HG03196 (cell line): ENCODE measurements around the gene OCA2.

Experiments used
- ATAC-seq: cut with Tn5 transposase; IDR thresholded peaks from one replicate; pipeline ENCODE4 v1.9.1; 2021; ENCODE audit not compliant: unreplicated experiment

Gene OCA2

DNA sequence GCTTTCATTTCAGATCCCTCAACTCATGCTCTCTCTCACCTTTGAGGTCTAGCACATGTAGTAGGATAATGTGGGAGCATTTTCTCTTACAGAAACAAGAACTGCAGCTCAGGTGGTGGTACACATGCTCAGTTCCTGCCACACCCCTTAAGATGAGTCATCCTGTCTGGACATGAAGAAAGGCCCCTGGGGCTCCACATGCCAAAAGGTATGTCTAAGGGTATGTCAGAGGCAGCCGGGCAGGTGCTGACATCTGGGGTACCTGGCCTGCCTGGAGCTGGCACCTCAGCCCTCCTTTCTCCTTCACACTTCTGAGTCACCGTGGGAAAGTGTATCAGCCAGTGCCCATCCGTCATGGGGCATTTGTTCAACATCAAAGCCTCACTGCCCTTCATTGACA is 209.9 kb downstream of the OCA2 start:
- no peak for ATAC-seq

DNA sequence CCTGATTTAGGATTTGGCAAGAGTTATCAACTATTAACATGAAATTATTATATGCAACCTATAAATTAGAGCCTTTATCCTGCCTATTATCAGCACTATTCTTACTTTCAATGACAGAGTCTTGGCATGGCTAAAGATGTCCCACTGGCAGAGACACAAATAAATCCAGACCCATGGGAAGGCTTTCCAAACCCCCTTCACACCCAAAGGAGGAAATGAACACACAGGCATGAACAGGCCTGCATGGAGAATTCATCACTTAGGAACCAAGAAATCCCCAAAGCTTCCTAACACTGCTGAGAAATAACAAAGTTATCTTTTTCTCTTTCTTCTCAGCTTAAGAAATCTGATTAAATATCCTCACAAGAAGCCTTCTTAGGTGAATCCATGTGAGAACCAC is 213.9 kb downstream of the OCA2 start:
- no peak for ATAC-seq

DNA sequence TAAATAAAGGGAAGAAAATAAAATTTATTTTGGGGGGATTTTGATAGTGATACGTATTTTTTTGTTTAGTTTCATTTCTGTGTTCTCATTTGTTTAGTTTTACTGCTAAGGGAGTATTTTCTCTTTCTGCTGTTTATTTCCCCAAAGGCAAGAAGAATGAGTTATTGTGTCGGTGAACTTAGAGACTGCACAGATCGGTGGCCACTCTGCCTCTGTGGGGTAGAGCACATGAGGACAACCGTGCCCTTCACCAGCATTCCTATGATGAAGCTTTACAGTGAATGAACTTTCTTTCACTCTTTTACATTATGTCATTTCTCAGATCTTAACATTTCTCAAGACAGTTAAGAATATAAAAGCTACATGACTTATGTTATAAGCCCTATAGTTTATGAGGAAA is 214.4 kb downstream of the OCA2 start:
- no peak for ATAC-seq

DNA sequence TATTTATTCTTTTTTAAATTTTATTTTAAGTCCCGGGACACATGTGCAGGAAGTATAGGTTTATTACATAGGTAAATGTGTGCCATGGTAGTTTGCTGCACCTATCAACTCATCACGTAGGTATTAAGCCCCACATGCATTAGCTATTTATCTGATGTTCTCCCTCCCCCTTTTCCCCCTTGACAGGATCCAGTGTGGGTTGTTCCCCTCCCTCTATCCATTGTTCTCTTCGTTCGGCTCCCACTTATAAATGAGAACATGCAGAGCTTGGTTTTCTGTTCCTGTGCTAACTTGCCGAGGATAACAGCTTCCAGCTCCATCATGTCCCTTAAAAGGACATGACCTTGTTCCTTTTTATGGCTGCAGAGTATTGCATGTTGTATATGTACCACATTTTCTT is 220.3 kb downstream of the OCA2 start:
- ATAC-seq, result no peak

DNA sequence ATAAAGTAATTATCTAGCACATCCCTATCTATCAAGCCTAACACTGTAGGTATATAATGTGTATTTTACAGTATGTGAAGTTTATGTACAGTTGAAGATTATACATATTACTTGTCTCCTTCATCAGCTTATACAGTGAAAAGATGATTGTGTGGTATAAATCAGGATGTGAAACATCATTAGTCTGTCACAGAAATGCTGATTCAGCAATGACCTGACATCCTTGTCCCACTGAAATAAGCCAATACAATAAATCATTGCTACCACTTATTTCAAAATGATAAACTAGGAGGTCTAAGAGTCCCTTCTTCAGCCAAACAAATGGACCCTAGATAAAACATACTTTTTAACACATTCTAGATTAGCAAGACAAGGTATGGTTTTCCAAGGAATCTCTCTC is 225.3 kb downstream of the OCA2 start:
- no peak for ATAC-seq

DNA sequence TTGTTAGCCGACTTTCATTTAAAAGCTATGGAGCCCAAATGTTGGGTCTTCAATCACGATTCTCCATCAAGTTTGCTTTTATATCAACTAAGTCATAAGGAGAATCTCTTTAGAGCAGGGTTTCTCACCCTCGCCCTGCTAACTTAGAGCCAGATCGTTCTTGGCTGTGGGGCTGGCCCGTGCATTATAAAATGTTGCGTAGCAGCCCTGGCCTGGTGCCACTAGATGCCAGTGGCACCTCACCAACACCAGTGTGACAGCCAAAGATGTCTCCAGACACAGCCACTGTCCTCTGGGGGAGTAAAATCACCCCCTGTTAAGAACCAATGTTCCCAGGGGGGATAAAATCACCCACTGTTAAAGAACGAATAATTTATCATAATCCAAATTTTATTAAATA is 226.1 kb downstream of the OCA2 start:
- no peak for ATAC-seq

DNA sequence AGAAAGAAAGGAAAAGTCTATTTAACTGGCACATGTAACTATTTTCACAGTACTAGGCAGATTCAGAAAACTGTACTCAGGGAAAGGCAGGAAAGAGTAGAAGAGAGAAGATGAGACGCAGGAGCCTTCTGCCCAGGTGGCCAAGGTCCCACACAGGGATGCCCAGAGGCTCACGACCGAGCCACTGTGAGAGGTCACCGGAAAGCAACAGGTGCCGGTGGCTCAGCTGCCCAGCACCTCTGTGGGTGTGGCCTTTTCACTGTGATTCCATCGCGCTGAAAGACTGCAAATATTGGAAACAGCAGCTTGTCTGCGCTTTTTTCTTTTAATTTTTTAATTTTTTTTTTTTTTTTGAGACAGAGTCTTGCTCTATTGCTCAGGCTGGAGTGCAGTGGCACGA is 226.8 kb downstream of the OCA2 start:
- no peak for ATAC-seq

DNA sequence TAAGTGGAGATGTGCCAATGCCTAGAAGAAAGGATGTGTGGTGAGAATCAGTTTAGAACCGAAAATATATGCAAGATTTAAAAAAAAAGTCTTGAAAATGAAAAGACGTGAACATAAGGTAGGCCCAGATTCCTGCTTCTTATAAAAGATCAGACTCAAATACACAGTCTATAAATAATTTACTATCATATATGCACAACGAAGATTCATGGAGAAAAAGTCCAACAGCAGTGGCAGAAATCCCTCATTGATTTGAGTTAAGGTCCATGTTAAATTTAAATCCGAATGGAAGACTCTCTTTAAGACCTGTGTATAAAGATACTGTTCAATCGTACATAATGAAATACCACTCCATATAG is 227.2 kb downstream of the OCA2 start:
- ATAC-seq, result no peak

DNA sequence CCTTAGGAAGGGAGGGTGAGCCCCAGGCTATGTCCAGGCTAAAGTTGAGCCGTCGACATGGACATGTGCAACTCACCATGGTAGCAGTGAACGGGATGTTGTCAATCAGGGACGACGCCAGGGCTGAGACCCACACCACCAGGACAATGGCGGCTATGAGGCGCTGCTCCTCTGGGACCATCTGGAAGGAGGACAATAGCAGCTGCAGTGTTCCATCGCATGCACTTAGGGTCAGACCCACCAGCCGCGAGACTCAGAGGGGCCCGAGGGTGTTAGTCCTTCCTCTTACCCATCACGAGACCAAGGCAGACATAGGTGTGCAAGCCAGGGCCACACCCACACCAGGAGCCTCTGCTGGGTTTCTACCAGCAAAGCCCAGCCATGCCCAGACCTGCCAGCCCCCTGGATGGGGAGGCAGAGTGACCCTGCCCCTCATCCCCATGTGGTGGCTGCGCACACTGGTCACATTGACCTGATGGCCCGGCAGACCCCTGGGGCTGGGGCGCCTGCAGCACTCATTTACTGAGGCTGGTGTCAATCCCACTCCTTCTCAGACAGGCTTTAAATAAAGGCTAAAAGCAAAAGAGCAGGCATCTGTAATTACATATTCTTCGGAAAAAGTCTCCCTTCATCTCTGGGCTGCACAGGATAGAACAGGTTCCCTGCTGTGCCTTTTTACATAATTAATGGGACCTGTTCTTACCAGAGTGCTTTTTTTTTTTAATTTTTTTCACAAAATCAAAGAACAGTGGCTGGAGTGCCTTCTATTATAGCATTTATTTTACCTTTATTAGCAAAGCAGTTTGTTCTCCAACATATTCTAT is 227.8 kb downstream of the OCA2 start:
- no peak for ATAC-seq

DNA sequence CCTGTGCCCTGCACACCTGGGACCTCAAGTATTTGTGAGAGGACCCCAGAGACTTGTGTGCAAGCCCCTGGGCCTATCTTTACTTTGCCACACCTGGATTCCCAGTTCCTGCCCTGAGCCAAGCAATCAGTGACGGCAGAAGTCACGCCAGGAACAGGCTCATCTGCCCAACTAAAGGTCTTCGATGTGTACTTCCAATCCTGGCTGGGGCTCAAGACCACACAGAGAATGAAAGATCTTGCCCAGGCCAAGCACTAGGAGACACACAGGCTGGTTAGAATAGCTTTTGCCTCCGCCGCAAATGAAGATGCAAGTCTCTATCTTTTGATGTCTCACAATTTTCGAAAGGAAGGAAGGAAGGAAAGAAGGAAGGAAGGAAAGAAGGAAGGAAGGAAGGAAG is 228.8 kb downstream of the OCA2 start:
- no peak for ATAC-seq

DNA sequence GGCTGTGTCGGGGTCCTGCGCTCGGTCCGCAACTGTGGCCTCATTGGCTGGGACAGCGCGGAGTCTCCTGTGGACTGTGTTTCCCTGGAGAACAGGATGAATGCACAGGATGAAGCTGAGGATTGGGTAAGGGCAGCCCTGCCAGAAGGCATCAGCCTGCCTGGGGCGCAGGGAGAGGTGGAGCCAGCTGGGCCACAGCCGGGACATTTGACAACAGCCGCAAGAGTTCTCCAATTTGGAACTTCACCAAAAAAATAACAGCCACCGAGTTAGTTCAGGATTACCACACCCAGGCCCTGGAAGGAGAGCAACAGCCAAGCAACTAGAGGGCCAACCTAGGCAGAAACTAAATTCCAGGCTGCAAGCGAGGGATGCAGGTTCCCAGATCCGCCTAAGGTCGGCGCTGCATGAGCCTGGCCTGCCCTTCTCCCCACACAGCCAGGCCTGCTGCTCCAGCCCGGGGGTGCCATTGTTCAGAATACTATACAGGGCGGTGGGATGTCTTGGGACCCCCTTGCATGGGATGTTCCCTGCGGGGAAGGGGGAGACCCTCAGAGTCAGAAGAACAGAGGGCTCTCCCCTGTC is 229.3 kb downstream of the OCA2 start:
- ATAC-seq, result no peak

DNA sequence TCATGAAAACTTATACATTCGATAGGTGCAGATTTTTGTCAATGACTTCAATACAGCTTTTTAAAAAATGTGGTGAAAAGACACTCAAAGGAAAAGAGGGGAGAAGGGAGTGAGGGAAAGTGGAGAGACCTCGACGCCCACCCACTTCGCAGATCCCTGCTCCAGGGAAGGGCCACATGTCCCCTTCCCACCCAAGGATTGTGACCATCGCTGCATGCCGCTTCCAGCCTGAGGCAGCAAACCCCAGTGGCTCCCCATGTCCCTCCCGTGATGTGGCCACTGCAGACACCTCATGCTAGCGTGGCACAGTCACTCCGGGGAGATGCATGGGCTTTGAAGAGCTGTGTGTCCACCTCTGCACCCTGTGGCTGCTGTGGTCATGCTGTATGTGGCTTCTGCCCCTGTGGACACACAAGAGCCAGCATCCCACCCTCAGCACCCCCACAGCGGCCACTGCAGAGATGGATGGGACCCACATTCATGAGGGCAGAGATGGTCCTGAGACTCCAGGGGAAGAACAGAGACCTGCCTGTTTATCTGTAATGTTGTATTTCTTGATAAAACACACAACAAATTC is 230.2 kb downstream of the OCA2 start:
- ATAC-seq, result no peak

DNA sequence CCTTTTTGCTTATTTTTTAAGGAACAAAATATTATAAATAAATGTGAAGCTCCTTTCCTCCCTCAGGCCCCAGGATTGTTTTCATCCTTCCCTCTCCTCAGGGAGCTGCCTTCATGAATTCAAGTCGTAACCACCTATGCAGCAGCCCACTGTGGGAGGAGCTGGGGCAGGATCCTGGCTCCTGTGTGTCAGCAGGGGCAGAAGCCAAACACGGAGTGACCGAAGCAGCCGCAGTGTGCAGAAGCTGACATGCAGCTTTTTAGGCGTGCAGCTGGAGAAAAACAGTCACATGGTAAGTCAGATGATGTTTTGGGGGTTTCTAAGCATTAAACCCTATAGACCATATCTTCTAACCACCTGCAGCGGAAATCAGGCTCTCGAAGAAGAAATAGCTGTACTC is 231.3 kb downstream of the OCA2 start:
- no peak for ATAC-seq

DNA sequence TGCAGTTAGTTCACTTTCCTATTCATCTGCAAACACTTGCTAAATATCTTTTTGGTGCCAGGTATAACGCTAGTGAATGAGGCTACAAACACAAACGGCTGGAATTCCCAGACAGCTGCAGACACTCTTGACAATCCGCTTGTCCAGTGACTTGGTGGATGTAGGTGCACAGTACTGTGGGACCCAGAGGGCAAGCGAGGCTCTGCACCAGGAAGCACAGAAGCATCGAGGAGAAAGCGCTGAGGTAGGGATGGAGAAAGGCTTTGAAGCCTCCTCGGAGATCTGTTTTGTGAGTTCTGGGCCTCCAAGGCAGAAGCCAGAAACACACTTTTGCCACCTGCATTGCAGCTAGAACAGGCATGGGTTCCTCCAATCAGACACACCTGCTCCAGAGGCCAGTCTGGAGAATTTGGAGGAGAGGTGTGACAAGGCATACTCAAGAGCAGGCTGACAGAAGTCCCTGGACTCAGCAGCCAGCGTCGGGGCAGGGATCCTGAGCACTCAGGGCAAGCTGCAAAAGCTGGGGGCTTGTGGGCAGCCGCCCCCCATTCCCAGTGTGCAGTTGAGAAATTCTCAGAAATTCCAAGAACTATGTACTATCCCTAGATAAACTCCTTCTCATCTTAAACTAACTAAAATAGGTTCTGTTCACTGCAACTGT is 232.5 kb downstream of the OCA2 start:
- ATAC-seq, result no peak

DNA sequence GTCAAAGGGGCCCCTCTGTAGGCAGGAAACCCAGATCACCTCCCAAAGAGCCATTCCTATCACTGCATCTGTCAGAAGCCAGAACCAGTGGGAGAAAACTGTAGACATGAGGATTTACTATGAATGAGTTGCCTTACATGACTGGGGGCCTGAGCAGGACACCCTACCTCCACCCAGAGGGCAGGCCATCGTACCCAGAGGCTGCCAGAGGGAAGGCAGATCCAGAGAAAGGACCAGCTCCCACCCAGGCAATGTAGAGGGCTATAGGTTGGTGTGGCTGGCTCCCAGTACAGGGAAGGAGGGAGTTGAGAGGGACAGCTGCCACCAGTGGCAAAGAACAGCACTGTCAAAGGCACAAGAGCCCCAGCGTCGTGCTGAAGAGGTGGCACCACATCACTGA is 233.2 kb downstream of the OCA2 start:
- ATAC-seq, result no peak

DNA sequence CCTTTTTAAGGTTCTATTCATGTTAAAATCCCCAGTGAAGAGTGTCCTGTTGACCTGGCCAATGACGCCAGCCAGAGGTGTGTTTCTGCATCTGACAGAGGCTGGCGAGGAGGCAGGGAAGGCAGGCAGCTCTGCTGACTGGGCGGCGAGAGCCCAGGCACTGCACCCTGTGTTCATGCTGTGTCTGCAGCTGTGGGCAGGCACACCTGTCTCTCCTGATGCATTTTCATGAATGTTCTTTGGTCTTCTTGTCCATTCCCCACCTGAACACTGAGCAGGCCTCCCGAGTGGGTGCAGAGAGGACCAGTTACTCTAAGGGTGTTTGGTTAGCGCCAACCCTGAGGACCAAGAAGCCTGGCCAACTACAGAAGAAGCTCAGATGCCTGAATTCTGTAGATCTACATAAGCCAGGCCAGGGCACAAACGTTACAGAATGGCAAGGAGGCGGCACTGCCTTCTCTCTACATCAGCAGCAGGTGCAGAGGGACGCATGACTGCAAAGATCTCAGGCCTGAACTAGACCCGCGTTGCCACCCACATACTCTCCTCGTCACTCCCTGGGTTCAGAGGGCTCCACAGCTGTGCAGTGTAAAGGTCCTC is 233.7 kb downstream of the OCA2 start:
- no peak for ATAC-seq

DNA sequence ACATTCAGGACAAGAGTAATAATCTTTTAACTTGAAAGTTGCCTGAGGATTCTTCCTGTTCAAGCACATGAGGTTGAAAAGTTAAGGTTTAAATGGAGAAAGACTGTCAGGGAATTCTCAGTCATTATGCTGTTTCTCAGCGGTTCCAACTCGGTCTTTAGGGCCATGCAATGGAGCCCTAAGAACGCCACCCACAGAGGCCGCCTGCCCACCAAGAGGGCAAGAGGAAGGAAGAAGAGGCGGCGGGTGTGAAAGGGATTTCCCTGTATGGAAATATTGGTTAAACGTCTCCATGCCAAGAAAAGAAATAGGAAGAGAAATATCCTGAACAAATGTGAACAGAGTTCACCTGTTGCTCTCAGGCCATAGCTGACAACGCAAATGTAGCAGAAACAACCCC is 234.4 kb downstream of the OCA2 start:
- no peak for ATAC-seq

DNA sequence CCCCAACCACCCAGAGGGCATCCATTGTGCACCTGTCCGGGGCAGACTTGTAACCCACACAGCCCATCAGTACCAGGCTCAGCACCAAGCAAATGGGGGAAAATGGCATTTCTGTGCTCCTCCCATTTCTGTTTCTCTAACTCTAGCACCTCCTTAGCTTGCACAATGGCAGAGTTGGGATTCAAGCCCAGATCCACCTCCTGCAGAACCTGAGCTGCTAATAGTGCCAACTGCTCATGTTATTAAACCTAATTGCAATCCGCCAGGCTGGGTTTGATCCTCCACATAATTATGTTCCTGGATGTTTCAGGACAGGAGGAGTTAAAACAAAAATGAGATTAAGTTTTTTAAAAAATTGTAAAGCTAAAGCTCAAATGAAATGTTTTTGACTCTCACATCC is 235.0 kb downstream of the OCA2 start:
- ATAC-seq, result no peak

DNA sequence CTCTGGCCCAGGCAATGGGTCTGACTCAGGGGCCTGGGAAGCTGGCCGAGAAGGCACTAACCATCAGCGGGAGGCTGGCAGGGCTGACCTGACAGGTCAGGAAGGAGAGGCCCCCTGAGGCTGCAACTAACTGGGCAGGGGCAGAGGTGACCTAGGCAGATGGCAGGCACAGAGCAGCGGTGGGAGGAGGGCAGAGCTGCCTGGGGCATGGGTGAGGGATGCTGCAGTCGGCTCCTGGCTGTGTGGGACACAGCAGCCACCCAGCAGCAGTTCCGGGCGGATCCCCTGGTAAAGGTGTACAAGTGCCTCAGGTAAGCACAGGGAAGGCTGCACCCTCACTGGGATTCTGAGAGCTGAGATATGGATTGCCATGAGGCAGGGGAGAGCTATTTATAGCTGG is 236.1 kb downstream of the OCA2 start:
- no peak for ATAC-seq

DNA sequence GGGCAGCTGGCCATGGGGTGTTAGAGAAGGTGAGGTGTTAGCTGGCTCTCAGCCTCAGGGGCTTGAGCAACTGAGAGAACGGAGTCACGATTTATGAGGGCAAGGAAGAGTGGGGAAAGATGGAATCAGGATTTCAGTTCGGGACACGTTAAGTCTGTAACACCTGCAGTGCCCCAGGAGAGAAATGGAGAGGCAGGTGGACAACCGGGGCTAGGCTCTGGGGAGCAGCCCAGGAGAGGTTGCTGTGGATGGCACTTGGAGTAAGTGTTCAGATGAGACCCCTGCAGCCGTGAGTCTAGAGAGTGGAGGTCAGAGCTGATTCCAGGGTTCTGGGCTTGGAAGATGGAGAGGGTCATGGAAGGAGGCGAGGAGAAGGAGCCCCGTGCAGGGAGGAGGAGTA is 237.9 kb downstream of the OCA2 start:
- ATAC-seq, result no peak

DNA sequence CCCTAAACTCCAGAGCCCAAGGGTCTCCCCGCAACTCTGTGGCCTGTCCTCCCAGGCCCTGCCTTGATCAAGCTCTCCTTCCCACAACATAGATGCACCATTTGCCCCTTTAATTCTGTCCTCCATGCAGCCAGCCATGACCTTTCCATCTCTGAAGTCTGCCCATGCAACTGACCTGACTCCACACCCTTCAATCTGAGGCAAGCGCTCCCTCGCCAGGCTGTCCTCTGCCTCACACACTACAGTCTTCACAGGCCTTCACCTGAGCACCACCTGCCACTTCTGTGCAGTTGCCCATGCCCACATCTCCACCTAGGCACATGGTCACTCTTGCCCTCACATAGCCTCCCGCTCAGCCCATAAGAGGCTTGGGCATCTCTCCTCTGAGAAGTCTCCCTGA is 244.0 kb downstream of the OCA2 start:
- ATAC-seq, result no peak

DNA sequence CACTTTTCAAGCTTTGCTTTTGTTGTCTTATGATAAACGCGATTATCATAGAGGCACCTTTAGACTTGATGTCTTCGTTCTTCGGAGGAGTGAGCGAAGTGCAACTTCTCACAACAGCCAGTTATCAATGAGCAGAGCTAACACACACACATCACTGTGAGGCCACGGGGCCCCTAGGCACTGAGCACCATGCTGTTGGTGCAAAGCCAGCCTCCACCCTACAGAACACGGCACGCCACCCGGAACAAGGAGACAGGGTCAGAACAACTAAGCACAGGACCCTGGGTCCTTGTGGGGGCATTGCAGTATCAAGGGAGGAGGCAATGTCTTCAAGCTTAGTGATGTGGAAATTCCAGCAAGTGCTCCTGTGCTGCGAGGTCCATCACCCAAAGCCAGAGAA is 244.5 kb downstream of the OCA2 start:
- ATAC-seq, result no peak
